A549 (cell line): ENCODE measurements around the gene AKAP5. TPM values are rescaled to one million over a fixed set of nuclear protein-coding genes. Genes with fewer than 3 reads are reported as not detected.
A peak's percentile ranks its signal among the peaks of the same experiment; 100 is the strongest.
"Not testable (repeated sequence)": the region's sequence is repeated elsewhere in the genome, so short reads cannot be mapped to it uniquely, and the experiment has no call there.

Experiments used
- ATAC-seq, 2 experiments: fragments of 200-7000 bp in 1 of 2; fragments of >200 bp in 1 of 2; cut with Nextera tagmentation in 1 of 2; cut with Tn5 transposase in 1 of 2; 3 replicates each; pipeline versions ENCODE4 v1.8.0 to v1.9.1; 2018 to 2020; ENCODE audit warnings: mild to moderate bottlenecking in 1 of 2, moderate library complexity in 1 of 2
- CTCF ChIA-PET: fragments of 300-600 bp; sonication (Branson Sonifier 250); formaldehyde crosslinking; extraction: SDS; loops from one replicate; lab custom pipeline; 2021; ENCODE audit warnings: antibody characterized with exemption, inconsistent platforms; lab: Yijun Ruan, JAX
- POLR2A ChIA-PET: fragments of 350-600 bp; formaldehyde crosslinking; extraction: SDS; loops from one replicate; lab custom pipeline; 2021; ENCODE audit warnings: antibody characterized with exemption, inconsistent platforms; lab: Yijun Ruan, JAX
- DNase-seq, 2 experiments: peaks; one replicate each; pipeline versions ENCODE4 v3.0.0 to v3.0.0-alpha.2; 2011 to 2016; ENCODE audit warnings: low read depth in 1 of 2, low spot score in 1 of 2
- FAIRE-seq: peaks from 2 replicates; lab custom pipeline; 2011; peaks lifted over from hg19 to GRCh38; lab: Jason Lieb, UNC
- H3K27ac ChIP-seq, 2 experiments: fragments of >200 bp; sonication (Bioruptor Twin); formaldehyde crosslinking; 3 replicates each; pipeline ENCODE4 v1.5.1; 2016 to 2017
- H3K4me1 ChIP-seq: fragments of >200 bp; sonication (Bioruptor Twin); formaldehyde crosslinking; 3 replicates; pipeline ENCODE4 v1.6.1; 2016
- H3K4me2 ChIP-seq: fragments of >200 bp; sonication (Bioruptor Twin); formaldehyde crosslinking; 3 replicates; pipeline ENCODE4 v1.6.1; 2016
- H3K4me3 ChIP-seq: fragments of >200 bp; sonication (Bioruptor Twin); formaldehyde crosslinking; 3 replicates; pipeline ENCODE4 v1.5.1; 2016
- H3K9me3 ChIP-seq: fragments of >200 bp; sonication (Bioruptor Twin); formaldehyde crosslinking; 3 replicates; pipeline ENCODE4 v1.6.1; 2016
- CBX2 ChIP-seq: fragments of 200-600 bp; sonication (generic); IDR thresholded peaks from 2 replicates; pipeline ENCODE4 v1.6.1; 2016; ENCODE audit warnings: low read depth, mild to moderate bottlenecking, borderline replicate concordance
- CEBPB ChIP-seq, 2 experiments: fragments of >200 bp in 1 of 2; sonication (Bioruptor Twin) in 1 of 2; formaldehyde crosslinking in 1 of 2; IDR thresholded peaks; 2 replicates each; pipeline ENCODE4 v1.6.1; 2012 to 2016
- CHD4 ChIP-seq: fragments of 200-600 bp; sonication (generic); IDR thresholded peaks from 2 replicates; pipeline ENCODE4 v1.6.1; 2016; ENCODE audit warnings: antibody characterized with exemption, mild to moderate bottlenecking, borderline replicate concordance
- ESRRA ChIP-seq: fragments of 150-350 bp; IDR thresholded peaks from 2 replicates; pipeline ENCODE4 v1.6.1; 2014; ENCODE audit warnings: mild to moderate bottlenecking, low read length, borderline replicate concordance
- FOSL2 ChIP-seq, 2 experiments: fragments of 450-650 bp in 1 of 2; fragments of >200 bp in 1 of 2; sonication (Bioruptor Twin) in 1 of 2; formaldehyde crosslinking; IDR thresholded peaks; 2 replicates each; pipeline versions ENCODE4 v1.5.0 to v1.6.1; 2016 to 2020; ENCODE audit warnings: mild to moderate bottlenecking in 1 of 2, moderate library complexity in 1 of 2
- FOXS1 ChIP-seq: fragments of 250-450 bp; sonication (Bioruptor Pico); IDR thresholded peaks from 2 replicates; pipeline ENCODE4 v1.5.0; 2020; ENCODE audit warnings: mild to moderate bottlenecking, moderate library complexity
- HOXA7 ChIP-seq: fragments of 250-450 bp; sonication (Bioruptor Pico); IDR thresholded peaks from 2 replicates; pipeline ENCODE4 v1.5.0; 2020; ENCODE audit warnings: mild to moderate bottlenecking, moderate library complexity
- HOXB5 ChIP-seq: fragments of 250-450 bp; sonication (Bioruptor Pico); IDR thresholded peaks from 2 replicates; pipeline ENCODE4 v1.5.0; 2020; ENCODE audit warnings: mild to moderate bottlenecking, moderate library complexity
- NPAS2 ChIP-seq: fragments of 250-450 bp; sonication (Bioruptor Pico); IDR thresholded peaks from 2 replicates; pipeline ENCODE4 v1.8.0; 2022; ENCODE audit warnings: mild to moderate bottlenecking, moderate library complexity, borderline replicate concordance
- PHF8 ChIP-seq: fragments of 200-600 bp; sonication (generic); IDR thresholded peaks from 2 replicates; pipeline ENCODE4 v1.6.1; 2016; ENCODE audit warnings: low read depth, mild to moderate bottlenecking, antibody characterized with exemption, moderate library complexity, borderline replicate concordance
- RAD21 ChIP-seq, 2 experiments: fragments of >200 bp in 1 of 2; sonication (Bioruptor Twin) in 1 of 2; formaldehyde crosslinking in 1 of 2; IDR thresholded peaks in 1 of 2; conservative IDR thresholded peaks in 1 of 2; 2 replicates in 1 of 2; 3 replicates in 1 of 2; pipeline ENCODE4 v1.6.1; 2012 to 2018; ENCODE audit warnings: inconsistent platforms in 1 of 2
- RFX5 ChIP-seq: fragments of 450-650 bp; IDR thresholded peaks from 2 replicates; pipeline ENCODE4 v1.7.1; 2014; ENCODE audit warnings: antibody characterized with exemption, mild to moderate bottlenecking, moderate library complexity
- SMC3 ChIP-seq: fragments of >200 bp; sonication (Bioruptor Twin); formaldehyde crosslinking; IDR thresholded peaks from 3 replicates; pipeline ENCODE4 v1.6.1; 2018; ENCODE audit warnings: inconsistent platforms
- SREBF2 ChIP-seq: fragments of 450-650 bp; IDR thresholded peaks from 2 replicates; pipeline ENCODE4 v1.6.1; 2014; ENCODE audit warnings: mild to moderate bottlenecking, moderate library complexity
- ZFP36 ChIP-seq: fragments of 450-650 bp; IDR thresholded peaks from 2 replicates; pipeline ENCODE4 v1.6.1; 2014; ENCODE audit warnings: borderline replicate concordance; ENCODE audit not compliant: partially characterized antibody
- ZSCAN20 ChIP-seq: fragments of 250-450 bp; sonication (Bioruptor Pico); IDR thresholded peaks from 2 replicates; pipeline ENCODE4 v1.8.0; 2022; ENCODE audit warnings: mild to moderate bottlenecking, moderate library complexity
- WGBS: methylation state at CpG from one replicate; pipeline ENCODE4 v1.1.6; 2017; ENCODE audit errors: missing lambda C conversion rate; 5-methylcytosine and 5-hydroxymethylcytosine counted together
- polyA plus RNA-seq, 4 experiments: library from polyadenylated mRNA; depleted of rRNA in 3 of 4; stranded (reverse); fragments of >200 nt; fragmentation: RNase III in 1 of 4; extraction: RNeasy Plus Mini Kit Qiagen cat#74134 plus additional on column Dnase treatment in 1 of 4; gene quantifications; 2 replicates in 3 of 4; 3 replicates in 1 of 4; pipeline ENCODE4 v1.2.3, GENCODE V29; 2011 to 2017
- TF ChIP-seq, protein P1 (sequence below): fragments of >200 bp; sonication (Bioruptor Twin); formaldehyde crosslinking; IDR thresholded peaks from 3 replicates; pipeline ENCODE4 v1.5.1; 2016
- TF ChIP-seq, protein P2 (sequence below): fragments of >200 bp; sonication (Bioruptor Twin); formaldehyde crosslinking; IDR thresholded peaks from 3 replicates; pipeline ENCODE4 v1.6.1; 2016

AKAP5 gene
- polyA plus RNA-seq, 2 of the 4 experiments (the other 2 are of a cell fraction), result 0.84 to 1.9 TPM

DNA sequence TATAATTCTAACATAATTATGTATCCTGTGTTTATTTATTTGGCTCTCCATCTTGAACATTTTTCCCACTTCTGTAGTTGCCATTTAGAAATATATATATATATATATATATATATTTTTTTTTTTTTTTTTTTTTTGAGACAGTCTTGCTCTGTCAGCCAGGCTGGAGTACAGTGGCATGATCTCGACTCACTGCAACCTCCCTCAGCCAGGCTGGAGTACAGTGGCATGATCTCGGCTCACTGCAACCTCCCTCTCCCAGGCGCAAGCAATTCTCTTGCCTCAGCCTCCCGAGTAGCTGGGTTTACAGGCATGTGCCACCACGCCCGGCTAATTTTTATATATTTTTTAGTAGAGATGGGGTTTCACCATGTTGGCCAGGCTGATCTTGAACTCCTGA lies 52.4 kb downstream of the AKAP5 start:
- DNase-seq, ATAC-seq, FAIRE-seq, H3K4me3 ChIP-seq, H3K9me3 ChIP-seq, H3K4me2 ChIP-seq, H3K27ac ChIP-seq: not testable (repeated sequence)
- 84% methylated on average over 6 of the region's 6 CpGs for WGBS
- ChIA-PET POLR2A (interaction anchor here (1.4 kb wide), 1 partner anchor 13 kb away, joined by 6 read pairs; the partner anchor contains the start of gene ZBTB1), CTCF (interaction anchor here (1.4 kb wide), 1 partner anchor 374 kb away, joined by 4 read pairs; no protein-coding TSS in a partner anchor)
- peaks cover 44% of the 10 kb centered on the region for H3K4me1 ChIP-seq

DNA sequence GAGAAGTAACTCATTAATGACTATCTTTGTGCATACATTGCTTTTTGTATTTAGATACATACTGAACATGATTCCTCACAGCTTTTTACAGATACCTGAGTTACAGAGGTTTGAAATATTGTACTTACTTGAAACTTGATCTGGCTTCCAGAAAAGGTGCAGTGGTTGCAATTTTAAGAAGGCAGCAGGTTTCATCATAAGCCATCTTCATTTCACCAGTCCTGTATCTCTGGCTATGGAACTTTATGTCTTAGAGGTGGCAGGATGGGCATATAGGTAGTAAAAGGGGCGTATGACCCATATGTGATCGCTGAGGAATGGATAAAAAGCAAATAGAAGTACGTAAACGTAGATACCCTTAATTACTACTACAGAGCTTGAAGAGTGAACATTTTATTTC lies 52.9 kb downstream of the AKAP5 start:
- no peak overlapping the region for H3K4me3 ChIP-seq
- no peak overlapping the region for H3K27ac ChIP-seq
- POLR2A ChIA-PET, result interaction anchor here (0.8 to 1.4 kb wide), 2 partner anchors 13 to 22 kb away, joined by 4 to 6 read pairs; partner anchors contain the start of genes HSPA2 and ZBTB1
- no peak overlapping the region for H3K4me2 ChIP-seq
- TF ChIP-seq NPAS2 (CRISPR knock-in tag), result no peak
- no peak for TF ChIP-seq ESRRA
- no peak for TF ChIP-seq HOXB5 (CRISPR knock-in tag)
- no peak for TF ChIP-seq FOXS1
- TF ChIP-seq ZSCAN20 (CRISPR knock-in tag), result no peak
- no peak for TF ChIP-seq ZFP36
- TF ChIP-seq FOSL2 (IDR thresholded peaks at IDR 0.05), result no peak
- no peak for TF ChIP-seq FOSL2 (CRISPR knock-in tag; IDR thresholded peaks at IDR 0.05)
- TF ChIP-seq, protein P1, sequence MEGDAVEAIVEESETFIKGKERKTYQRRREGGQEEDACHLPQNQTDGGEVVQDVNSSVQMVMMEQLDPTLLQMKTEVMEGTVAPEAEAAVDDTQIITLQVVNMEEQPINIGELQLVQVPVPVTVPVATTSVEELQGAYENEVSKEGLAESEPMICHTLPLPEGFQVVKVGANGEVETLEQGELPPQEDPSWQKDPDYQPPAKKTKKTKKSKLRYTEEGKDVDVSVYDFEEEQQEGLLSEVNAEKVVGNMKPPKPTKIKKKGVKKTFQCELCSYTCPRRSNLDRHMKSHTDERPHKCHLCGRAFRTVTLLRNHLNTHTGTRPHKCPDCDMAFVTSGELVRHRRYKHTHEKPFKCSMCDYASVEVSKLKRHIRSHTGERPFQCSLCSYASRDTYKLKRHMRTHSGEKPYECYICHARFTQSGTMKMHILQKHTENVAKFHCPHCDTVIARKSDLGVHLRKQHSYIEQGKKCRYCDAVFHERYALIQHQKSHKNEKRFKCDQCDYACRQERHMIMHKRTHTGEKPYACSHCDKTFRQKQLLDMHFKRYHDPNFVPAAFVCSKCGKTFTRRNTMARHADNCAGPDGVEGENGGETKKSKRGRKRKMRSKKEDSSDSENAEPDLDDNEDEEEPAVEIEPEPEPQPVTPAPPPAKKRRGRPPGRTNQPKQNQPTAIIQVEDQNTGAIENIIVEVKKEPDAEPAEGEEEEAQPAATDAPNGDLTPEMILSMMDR, result no peak
- TF ChIP-seq SMC3, result no peak
- TF ChIP-seq PHF8, result no peak
- TF ChIP-seq RAD21 (conservative IDR thresholded peaks at IDR 0.05 in 1 of 2, IDR thresholded peaks at IDR 0.05 in 1 of 2), result no peak
- TF ChIP-seq CBX2, result no peak
- TF ChIP-seq, protein P2, sequence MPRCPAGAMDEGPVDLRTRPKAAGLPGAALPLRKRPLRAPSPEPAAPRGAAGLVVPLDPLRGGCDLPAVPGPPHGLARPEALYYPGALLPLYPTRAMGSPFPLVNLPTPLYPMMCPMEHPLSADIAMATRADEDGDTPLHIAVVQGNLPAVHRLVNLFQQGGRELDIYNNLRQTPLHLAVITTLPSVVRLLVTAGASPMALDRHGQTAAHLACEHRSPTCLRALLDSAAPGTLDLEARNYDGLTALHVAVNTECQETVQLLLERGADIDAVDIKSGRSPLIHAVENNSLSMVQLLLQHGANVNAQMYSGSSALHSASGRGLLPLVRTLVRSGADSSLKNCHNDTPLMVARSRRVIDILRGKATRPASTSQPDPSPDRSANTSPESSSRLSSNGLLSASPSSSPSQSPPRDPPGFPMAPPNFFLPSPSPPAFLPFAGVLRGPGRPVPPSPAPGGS, result no peak
- TF ChIP-seq SREBF2, result no peak
- TF ChIP-seq RFX5, result no peak
- no peak for TF ChIP-seq CHD4
- TF ChIP-seq, all 56 proteins: peak for 0
- 88% methylated on average over 4 of the region's 4 CpGs for WGBS
- FAIRE-seq (no peak), ATAC-seq (no peak), DNase-seq (no peak)
- CTCF ChIA-PET, result interaction anchor here (0.6 to 1.4 kb wide), 5 partner anchors 12 to 373 kb away, joined by 3 to 5 read pairs (median 3); partner anchors contain the start of gene HSPA2
- no peaks in the 10 kb centered on the region for H3K9me3 ChIP-seq
- peaks cover 39% of the 10 kb centered on the region for H3K4me1 ChIP-seq

DNA sequence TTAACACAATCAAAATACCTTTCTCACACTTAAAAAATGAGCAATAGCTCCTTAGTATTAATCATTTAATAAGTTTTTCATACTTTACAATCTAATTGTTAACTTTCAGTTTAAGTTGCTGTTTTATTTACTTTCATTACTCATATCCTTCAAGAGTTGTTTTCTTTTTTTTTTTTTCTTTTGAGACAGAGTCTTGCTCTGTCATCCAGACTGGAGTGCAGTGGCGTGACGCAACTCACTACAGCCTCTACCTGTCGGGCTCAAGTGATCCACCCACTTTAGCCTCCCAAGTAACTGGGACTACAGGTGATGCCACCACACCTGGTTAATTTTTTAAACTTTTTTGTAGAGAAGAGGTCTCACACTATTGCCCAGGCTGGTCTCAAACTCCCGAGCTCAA lies 55.4 kb downstream of the AKAP5 start:
- Histone ChIP-seq H3K9me3 (no peaks in the 10 kb centered on the region), H3K4me1 (peaks cover 38% of the 10 kb centered on the region), H3K27ac (no peak overlapping the region), H3K4me2 (peak overlapping the region; percentile 40; the same call in 2 of the 3 replicates), H3K4me3 (no peak overlapping the region)
- DNase-seq, result peak in 1 of 2 experiments; percentile 42
- WGBS, result 73% methylated on average over 4 of the region's 4 CpGs
- CTCF ChIA-PET, result interaction anchor here (1.2 to 4.9 kb wide), 4 partner anchors 10 to 151 kb away, joined by 3 to 29 read pairs (median 8); partner anchors contain the start of gene HSPA2
- POLR2A ChIA-PET, result interaction anchor here (1.4 kb wide), 1 partner anchor 16 kb away, joined by 4 read pairs; the partner anchor contains the start of gene ZBTB1
- ATAC-seq, result peak; percentile 45 to 59; a peak in 3 of 6 replicates
- FAIRE-seq, result no peak
- TF ChIP-seq FOSL2 (IDR thresholded peaks at IDR 0.05) (no peak), FOSL2 (CRISPR knock-in tag; IDR thresholded peaks at IDR 0.05) (0 out of 2 replicates have a peak, but pooled peaks have one; percentile 4), CEBPB (IDR thresholded peaks at IDR 0.05) (peak; percentile 39 to 77; a peak in 3 of 4 replicates), HOXA7 (no peak)
